Subcutaneous abdominal adipose tissue (tissue), 5 donors: Measurements from ENCODE around the gene MCL1.
A peak's percentile ranks its signal among the peaks of the same experiment; 100 is the strongest.

Experiments
- H3K27ac ChIP-seq: one replicate; pipeline ENCODE4 v1.7.0; 2013; ENCODE audit warnings: low read depth, mild to moderate bottlenecking, inconsistent platforms, low read length, moderate library complexity
- H3K27me3 ChIP-seq, 5 donors: one replicate each; pipeline ENCODE4 v1.7.0; 2013; ENCODE audit warnings: low read length in 5 of 5, inconsistent platforms in 1 of 5; ENCODE audit not compliant: control insufficient read depth in 5 of 5, insufficient read depth in 4 of 5
- H3K36me3 ChIP-seq, 5 donors: one replicate each; pipeline ENCODE4 v1.7.0; 2013; ENCODE audit warnings: low read length in 5 of 5; ENCODE audit not compliant: control insufficient read depth in 5 of 5, insufficient read depth in 5 of 5
- H3K4me1 ChIP-seq, 5 donors: one replicate each; pipeline ENCODE4 v1.7.0; 2013; ENCODE audit warnings: low read length in 5 of 5, mild to moderate bottlenecking in 3 of 5, moderate library complexity in 1 of 5; ENCODE audit not compliant: control insufficient read depth in 5 of 5, insufficient read depth in 5 of 5
- H3K4me3 ChIP-seq, 5 donors: one replicate each; pipeline ENCODE4 v1.7.0; 2013; ENCODE audit warnings: low read length in 5 of 5, low read depth in 1 of 5
- H3K9ac ChIP-seq, 5 donors: one replicate each; pipeline ENCODE4 v1.7.0; 2013; ENCODE audit warnings: low read length in 5 of 5, mild to moderate bottlenecking in 4 of 5, moderate library complexity in 3 of 5
- H3K9me3 ChIP-seq, 5 donors: one replicate each; pipeline ENCODE4 v1.7.0; 2013; ENCODE audit warnings: low read length in 5 of 5; ENCODE audit not compliant: control insufficient read depth in 5 of 5
- donor health status: healthy.
- donor health status: healthy.
- donor health status: healthy.
- donor health status: healthy.
- donor health status: healthy.

The MCL1 gene

GRCh38 chr1:150558303-150558704, 21.1 kb downstream of the MCL1 start:
- Histone ChIP-seq H3K27me3 (no peaks in the 10 kb centered on the region), H3K4me3 (peak overlapping the region in 3 of 5 donors; percentile 44 to 81 (median 60)), H3K9me3 (no peaks in the 10 kb centered on the region), H3K9ac (peak overlapping the region in 1 of 5 donors; percentile 68), H3K4me1 (peaks cover 21 to 60% (median 59%) of the 10 kb centered on the region in 5 donors), H3K36me3 (peaks cover 0 to 35% (median 24%) of the 10 kb centered on the region in 5 donors), H3K27ac (no peak overlapping the region)

- H3K27me3 ChIP-seq: no peaks in the 10 kb centered on the region
- H3K36me3 ChIP-seq: peaks cover 0 to 35% (median 24%) of the 10 kb centered on the region in 5 donors
- H3K9me3 ChIP-seq: no peaks in the 10 kb centered on the region
- peaks cover 19 to 60% (median 59%) of the 10 kb centered on the region in 5 donors for H3K4me1 ChIP-seq
- no peak overlapping the region for H3K4me3 ChIP-seq
- H3K27ac ChIP-seq: no peak overlapping the region
- no peak overlapping the region for H3K9ac ChIP-seq
Observed at GRCh38 chr1:150557813-150558212, 21.6 kb downstream of the MCL1 start.

- Histone ChIP-seq H3K36me3 (peaks cover 0 to 35% (median 24%) of the 10 kb centered on the region in 5 donors), H3K27me3 (no peaks in the 10 kb centered on the region), H3K9me3 (no peaks in the 10 kb centered on the region), H3K27ac (no peak overlapping the region), H3K9ac (no peak overlapping the region), H3K4me3 (no peak overlapping the region), H3K4me1 (peaks cover 15 to 60% (median 58%) of the 10 kb centered on the region in 5 donors)
Observed at GRCh38 chr1:150557065-150557600, 22.3 kb downstream of the MCL1 start.

GRCh38 chr1:150555971-150556865, 23.2 kb downstream of the MCL1 start:
- no peak overlapping the region for H3K9ac ChIP-seq
- no peaks in the 10 kb centered on the region for H3K27me3 ChIP-seq
- H3K4me3 ChIP-seq: no peak overlapping the region
- peaks cover 0 to 35% (median 24%) of the 10 kb centered on the region in 5 donors for H3K36me3 ChIP-seq
- H3K9me3 ChIP-seq: no peaks in the 10 kb centered on the region
- H3K27ac ChIP-seq: no peak overlapping the region
- H3K4me1 ChIP-seq: peaks cover 14 to 64% (median 60%) of the 10 kb centered on the region in 5 donors

GRCh38 chr1:150555198-150555970, 24.0 kb downstream of the MCL1 start:
- Histone ChIP-seq H3K4me1 (peaks cover 12 to 65% (median 60%) of the 10 kb centered on the region in 5 donors), H3K27me3 (no peaks in the 10 kb centered on the region), H3K4me3 (no peak overlapping the region), H3K9me3 (no peaks in the 10 kb centered on the region), H3K9ac (no peak overlapping the region), H3K27ac (no peak overlapping the region), H3K36me3 (peaks cover 0 to 35% (median 24%) of the 10 kb centered on the region in 5 donors)

- Histone ChIP-seq H3K4me1 (peaks cover 9 to 61% (median 58%) of the 10 kb centered on the region in 5 donors), H3K36me3 (peaks cover 0 to 35% (median 24%) of the 10 kb centered on the region in 5 donors), H3K9me3 (no peaks in the 10 kb centered on the region), H3K27me3 (no peaks in the 10 kb centered on the region), H3K9ac (no peak overlapping the region), H3K27ac (no peak overlapping the region), H3K4me3 (no peak overlapping the region)
Observed at GRCh38 chr1:150554086-150554452, 25.3 kb downstream of the MCL1 start.

- Histone ChIP-seq H3K27ac (peak overlapping the region; percentile 85), H3K9me3 (no peaks in the 10 kb centered on the region)
Observed at GRCh38 chr1:150553392-150554085, 25.9 kb downstream of the MCL1 start.

GRCh38 chr1:150552911-150553289, 26.5 kb downstream of the MCL1 start:
- H3K9ac ChIP-seq: peak overlapping the region in 4 of 5 donors; percentile 34 to 54 (median 44)
- peaks cover 0 to 30% (median 24%) of the 10 kb centered on the region in 5 donors for H3K36me3 ChIP-seq
- H3K9me3 ChIP-seq: no peaks in the 10 kb centered on the region
- H3K27ac ChIP-seq: peak overlapping the region; percentile 85
- no peaks in the 10 kb centered on the region for H3K27me3 ChIP-seq
- peaks cover 11 to 55% (median 51%) of the 10 kb centered on the region in 5 donors for H3K4me1 ChIP-seq
- peak overlapping the region in 2 of 5 donors; percentile 24 to 46 for H3K4me3 ChIP-seq

More at GRCh38 chr1:150553392-150554085, 25.9 kb downstream of the MCL1 start:
- Histone ChIP-seq H3K27me3 (no peaks in the 10 kb centered on the region), H3K36me3 (peaks cover 0 to 35% (median 24%) of the 10 kb centered on the region in 5 donors), H3K4me1 (peaks cover 8 to 59% (median 54%) of the 10 kb centered on the region in 5 donors), H3K4me3 (no peak overlapping the region), H3K9ac (peak overlapping the region in 2 of 5 donors; percentile 34 to 54)

GRCh38 chr1:150552128-150552910, 27.1 kb downstream of the MCL1 start:
- Histone ChIP-seq H3K9me3 (no peaks in the 10 kb centered on the region), H3K4me1 (peaks cover 11 to 55% (median 50%) of the 10 kb centered on the region in 5 donors), H3K4me3 (peak overlapping the region in 4 of 5 donors; percentile 11 to 69 (median 25)), H3K27me3 (no peaks in the 10 kb centered on the region), H3K27ac (peak overlapping the region; percentile 85), H3K9ac (peak overlapping the region in 3 of 5 donors; percentile 41 to 45 (median 44)), H3K36me3 (peaks cover 0 to 25% (median 19%) of the 10 kb centered on the region in 5 donors)
